Stimulated activated CD4-positive, alpha-beta T cell treated with anti-CD3 and anti-CD28 coated beads, TNF-alpha, amount 100 ng/mL, for 24 hours (primary cell): ENCODE data around the gene STRN3.
"Not testable (repeated sequence)": the region's sequence is repeated elsewhere in the genome, so short reads cannot be mapped to it uniquely, and the experiment has no call there.

Source experiments
- DNase-seq, 3 experiments: peaks; one replicate each; pipeline ENCODE4 v3.0.0-alpha.2; 2020; ENCODE audit warnings: low read depth in 3 of 3

STRN3 gene

GRCh38 chr14:30914812-30915211 lies 111.4 kb downstream of the STRN3 start:
- DNase-seq: no peak

DNA sequence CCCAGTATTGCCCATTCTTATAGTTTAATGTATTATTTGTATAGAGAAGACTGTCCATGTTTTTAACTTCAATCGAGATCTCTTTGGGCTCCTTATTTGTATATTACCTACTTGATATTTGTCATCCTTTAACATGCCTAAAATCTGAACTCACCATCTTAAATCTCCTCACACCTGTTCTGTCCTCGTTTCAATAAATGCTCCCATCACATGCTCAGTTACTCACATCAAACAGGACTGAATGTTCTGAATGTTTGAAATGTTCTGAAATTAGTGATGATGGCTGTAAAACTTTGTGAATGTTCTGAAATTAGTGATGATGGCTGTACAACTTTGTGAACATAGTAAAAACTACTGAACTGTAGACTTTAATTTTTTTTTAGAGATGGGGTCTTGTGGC lies 117.4 kb downstream of the STRN3 start:
- DNase-seq: no peak

DNA sequence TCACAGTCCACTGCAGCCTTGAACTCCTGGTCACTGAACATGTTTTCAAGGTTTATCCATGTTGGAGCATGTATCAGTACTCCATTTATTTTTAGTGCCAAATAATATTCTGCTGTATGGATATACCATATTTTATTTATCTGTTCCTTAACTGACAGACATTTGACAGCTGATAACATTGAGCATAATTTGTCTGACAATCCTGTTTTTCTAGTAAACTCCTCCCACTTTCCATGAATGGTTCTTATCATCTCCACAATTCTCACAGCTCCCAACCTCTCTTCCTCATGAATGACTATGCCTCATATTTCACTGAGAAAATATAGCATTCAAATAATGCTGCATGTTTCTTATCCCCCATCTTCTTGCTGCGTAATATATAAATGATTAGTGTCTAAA lies 118.5 kb downstream of the STRN3 start:
- DNase-seq: no peak

GRCh38 chr14:30906752-30907658 lies 119.2 kb downstream of the STRN3 start:
- DNase-seq: no peak

- DNase-seq: no peak
Measured at GRCh38 chr14:30903285-30904124, 122.7 kb downstream of the STRN3 start.

DNA sequence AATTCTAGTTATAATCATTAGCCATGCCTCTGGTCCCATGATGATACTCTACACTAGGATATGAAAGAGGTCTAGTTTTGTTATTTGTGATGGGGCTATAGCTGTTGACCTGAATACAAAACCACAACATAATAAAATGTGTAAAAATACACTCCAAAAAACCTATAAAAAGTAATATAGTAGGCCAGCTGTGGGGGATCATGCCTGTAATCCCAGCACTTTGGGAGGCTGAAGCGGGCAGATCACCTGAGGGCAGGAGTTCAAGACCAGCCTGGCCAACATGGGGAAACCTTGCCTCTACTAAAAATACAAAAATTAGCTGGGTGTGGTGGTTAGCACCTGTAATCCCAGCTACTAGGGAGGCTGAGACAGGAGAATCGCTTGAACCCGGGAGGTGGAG lies 129.1 kb downstream of the STRN3 start:
- not testable (repeated sequence) for DNase-seq

DNA sequence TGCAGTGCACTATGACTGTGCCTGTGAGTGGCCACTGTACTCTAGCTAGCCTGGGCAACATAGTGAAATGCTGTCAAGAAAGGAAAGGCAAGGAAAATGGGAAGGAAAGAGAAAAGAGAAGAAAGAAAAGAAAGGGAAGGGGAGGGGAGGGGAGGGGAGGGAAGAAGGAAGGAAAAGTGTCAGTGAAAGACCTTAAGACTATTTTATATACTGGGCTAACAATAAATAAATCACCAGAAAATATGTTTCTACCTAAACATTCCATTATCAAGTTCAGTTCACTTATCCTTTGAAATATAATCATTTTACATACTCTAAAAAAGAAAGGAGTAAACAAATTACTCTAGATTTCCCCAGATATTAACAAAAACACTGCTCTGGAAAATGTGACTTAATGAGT lies 129.7 kb downstream of the STRN3 start:
- no peak for DNase-seq

DNA sequence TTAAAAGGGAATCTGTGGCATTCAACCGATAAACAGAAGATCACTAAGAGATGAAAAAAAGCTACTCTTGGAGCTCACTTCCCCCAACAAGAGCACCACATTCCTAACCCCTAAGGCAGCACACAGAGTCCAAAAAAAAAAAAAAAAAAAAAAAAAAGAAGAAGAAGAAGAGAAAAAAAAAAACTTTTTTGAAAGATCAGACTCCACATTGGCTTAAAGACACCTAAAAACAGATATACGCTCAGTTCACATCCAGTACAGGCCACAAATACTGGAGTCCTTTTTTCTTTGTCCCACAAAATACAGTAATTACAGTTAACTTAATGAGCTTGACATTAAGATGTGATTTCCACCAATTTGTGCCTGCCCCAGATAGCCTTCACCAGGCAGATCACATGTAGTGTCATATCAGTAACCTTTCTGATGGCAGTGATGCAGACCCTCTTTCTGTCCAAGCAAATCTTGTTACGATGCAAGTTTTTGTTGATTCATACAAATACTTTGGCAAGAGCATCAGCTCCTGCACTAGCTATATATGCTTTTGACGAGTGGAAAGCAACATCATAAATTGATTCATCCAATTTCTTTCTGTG lies 131.2 kb downstream of the STRN3 start:
- no peak for DNase-seq

DNA sequence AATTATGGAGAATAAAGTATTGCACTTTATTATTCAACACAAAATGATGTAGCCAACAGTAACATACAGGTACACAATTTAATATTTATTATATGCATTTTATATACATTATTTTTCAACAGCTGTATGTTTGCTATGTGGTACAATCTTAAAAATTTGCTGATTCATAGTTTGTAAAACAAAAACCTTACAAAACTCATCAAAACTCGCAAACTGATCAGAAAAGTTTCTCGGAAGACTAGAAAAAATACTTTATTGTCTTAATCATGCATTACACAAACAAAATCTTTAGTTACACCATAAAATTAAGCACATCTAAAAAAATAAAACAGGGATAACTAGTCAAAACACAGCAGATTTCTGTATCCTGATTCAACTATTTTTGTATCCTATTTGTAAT lies 132.4 kb downstream of the STRN3 start:
- DNase-seq: no peak

DNA sequence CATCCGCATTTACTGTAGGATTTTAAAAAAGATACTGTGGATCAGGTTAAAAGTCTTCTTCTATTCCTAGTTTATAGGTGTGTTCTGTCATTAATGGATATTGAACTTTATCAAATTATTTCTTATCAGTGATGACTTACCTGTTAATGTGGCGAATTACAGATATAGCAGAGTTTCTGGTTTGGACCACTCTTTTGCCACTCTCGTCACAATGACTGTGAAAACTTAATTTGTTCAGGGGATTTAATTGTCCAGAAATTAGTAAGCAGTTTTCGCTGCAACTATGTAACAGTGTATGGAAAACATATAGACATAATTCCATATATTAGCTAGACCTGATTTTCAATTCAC lies 137.0 kb downstream of the STRN3 start:
- no peak for DNase-seq

DNA sequence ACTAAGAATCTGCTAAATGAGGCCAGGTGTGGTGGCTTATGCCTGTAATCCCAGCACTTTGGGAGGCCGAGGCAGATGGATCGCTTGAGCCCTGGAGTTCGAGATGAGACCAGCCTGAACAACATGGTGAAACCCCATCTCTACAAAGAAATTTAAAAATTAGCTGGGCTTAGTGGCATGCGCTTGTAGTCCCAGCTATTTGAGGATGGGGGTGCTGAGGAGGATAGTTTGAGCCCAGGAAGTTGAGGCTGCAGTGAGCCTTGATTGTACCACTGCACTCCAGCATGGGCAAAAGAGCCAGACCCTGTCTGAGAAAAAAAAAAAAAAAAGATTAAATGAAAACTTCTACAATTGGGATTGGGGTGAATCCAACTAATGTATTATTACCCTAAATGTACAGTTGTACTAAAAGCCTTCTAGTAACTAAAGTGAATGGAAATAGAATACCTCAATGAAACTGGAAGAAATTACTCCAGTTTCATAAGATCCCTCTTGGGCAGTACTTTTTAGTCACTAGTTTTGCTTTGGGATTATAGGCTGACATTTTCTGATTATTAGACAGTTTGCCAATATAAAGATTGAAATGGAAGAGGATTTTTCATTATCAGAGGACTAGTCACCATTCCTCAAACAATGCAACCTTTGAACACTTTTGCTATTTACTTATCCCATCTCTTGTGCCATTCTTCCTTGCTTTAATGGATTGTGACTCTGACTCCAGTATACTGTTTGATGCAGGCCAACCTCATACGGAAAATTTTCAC lies 137.5 kb downstream of the STRN3 start:
- DNase-seq: no peak

DNA sequence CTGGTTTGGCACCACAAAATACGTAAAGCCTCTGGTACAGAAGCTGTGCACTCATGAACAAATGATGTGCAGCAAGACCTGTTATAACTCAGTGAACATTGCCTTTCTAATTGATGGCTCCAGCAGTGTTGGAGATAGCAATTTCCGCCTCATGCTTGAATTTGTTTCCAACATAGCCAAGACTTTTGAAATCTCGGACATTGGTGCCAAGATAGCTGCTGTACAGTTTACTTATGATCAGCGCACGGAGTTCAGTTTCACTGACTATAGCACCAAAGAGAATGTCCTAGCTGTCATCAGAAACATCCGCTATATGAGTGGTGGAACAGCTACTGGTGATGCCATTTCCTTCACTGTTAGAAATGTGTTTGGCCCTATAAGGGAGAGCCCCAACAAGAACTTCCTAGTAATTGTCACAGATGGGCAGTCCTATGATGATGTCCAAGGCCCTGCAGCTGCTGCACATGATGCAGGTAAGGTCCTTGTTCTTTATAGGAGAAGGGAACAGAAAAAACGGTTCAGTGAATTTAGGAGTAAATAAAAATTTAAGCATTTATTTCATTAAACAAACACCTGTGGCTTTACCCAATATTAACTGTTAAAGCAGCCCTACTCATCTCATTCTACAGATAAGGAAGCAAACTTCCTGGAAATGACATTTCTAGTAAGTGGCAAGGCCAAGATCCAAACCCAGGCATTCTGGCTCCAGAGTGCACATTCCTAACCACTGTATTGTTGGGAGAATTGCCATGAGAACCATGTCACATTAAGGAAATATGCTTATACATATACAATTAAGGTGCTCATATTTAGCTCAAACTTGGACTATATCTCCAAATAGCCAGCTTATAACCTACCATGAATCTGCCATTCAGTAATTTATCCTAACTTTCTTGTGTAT lies 140.1 kb downstream of the STRN3 start:
- DNase-seq: no peak

GRCh38 chr14:30884901-30885300 lies 141.3 kb downstream of the STRN3 start:
- DNase-seq: no peak

GRCh38 chr14:30883508-30884294 lies 142.5 kb downstream of the STRN3 start:
- no peak for DNase-seq

DNA sequence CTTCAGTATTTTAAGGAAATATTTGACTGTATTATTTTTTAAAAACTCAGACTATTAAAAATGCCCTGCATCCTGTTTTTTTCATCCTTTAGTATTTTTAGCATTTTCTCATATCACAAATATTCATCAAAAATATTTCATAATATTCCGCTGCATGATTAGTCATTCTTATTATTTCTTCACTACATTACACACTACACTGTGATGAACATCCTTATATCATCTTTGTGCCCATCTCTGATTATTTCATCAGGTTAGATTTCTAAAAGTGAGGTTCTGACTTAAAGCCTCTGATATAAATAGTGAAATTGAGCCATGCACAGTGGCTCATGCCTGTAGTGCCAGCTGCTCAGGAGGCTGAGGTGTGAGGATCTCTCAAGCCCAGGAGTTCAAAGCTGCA lies 143.7 kb downstream of the STRN3 start:
- DNase-seq: no peak

GRCh38 chr14:30876692-30877091 lies 149.5 kb downstream of the STRN3 start:
- no peak for DNase-seq

- DNase-seq: no peak
Measured at GRCh38 chr14:30875788-30876053, 150.5 kb downstream of the STRN3 start.

DNA sequence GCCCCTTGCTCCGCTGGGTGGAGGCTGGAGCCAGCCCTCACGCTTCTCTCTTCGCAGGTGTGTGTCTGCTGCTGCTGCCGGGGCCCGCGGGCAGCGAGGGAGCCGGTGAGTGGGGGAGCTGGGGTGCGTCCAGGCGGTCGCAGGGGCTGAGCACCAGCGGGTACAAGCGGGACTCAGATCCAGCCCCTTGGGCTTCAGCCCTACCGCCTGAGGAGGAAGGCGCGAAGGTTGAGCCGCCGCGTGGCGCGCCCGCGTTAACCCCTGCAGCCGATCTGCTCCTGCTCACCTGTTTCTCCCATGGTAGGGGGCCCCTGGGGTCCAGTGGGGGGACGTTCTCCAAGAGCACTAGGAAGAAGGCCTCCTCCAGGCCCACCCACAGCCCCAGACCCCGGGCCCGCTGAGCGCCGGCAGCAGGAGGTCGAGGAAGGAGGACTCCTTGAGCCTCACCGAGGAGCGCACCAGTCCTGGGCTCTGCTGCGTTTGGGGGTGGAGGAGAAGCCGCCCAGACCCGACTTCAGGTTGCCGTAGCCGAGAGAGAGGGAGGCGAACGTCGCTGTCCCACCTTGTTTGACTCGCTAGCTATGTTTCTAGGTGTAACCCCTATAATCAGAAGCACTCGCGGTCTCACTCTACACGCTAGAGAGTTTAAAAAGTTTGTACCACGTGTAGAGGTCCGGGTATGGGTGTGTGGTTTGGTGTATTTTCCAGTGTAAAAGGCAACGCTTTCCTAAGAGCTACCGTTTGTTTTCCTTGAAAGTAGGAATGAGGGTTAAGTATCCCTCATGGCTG lies 151.0 kb downstream of the STRN3 start:
- DNase-seq: peak in 1 of 3 experiments; percentile 9
